ENCODE measurements around the gene TRAP1.

Gene TRAP1

DNA sequence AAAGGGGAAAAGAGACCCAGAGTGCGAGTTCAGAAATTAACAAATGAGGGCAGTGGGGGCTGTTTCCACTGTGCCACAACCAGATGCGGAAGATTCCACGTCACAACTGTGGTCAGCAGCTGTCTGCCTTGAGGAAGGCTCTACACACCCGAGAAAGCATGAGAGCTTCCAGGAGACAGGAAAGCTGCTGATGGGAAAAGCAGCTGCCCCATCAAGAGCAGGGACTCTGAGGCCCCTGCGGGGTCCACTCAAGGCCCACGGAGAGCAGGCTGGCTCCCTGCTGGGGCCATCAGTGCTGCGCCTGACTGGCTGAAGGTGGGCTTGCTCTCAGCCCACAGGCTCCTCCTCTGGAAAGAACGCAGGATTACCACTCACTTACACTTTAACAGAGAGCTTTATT, 14.8 kb upstream of the TRAP1 start:
- no peak for DNase-seq (ENCODE audit: extremely low spot score)
- POLR2A ChIA-PET: interaction anchor here (0.5 to 1.0 kb wide), 2 partner anchors 14 to 902 kb away, joined by 3 read pairs; no protein-coding TSS in a partner anchor
- TF ChIP-seq FOXM1 (IDR thresholded peaks at IDR 0.05; ENCODE audit: borderline replicate concordance) (no peak), CTBP1 (IDR thresholded peaks at IDR 0.05; ENCODE audit: borderline replicate concordance) (no peak), FOXA1 (IDR thresholded peaks at IDR 0.05) (no peak)
- CTCF ChIA-PET: interaction anchor here (0.9 kb wide), 1 partner anchor 148 kb away, joined by 3 read pairs; the partner anchor contains the start of gene CREBBP

DNA sequence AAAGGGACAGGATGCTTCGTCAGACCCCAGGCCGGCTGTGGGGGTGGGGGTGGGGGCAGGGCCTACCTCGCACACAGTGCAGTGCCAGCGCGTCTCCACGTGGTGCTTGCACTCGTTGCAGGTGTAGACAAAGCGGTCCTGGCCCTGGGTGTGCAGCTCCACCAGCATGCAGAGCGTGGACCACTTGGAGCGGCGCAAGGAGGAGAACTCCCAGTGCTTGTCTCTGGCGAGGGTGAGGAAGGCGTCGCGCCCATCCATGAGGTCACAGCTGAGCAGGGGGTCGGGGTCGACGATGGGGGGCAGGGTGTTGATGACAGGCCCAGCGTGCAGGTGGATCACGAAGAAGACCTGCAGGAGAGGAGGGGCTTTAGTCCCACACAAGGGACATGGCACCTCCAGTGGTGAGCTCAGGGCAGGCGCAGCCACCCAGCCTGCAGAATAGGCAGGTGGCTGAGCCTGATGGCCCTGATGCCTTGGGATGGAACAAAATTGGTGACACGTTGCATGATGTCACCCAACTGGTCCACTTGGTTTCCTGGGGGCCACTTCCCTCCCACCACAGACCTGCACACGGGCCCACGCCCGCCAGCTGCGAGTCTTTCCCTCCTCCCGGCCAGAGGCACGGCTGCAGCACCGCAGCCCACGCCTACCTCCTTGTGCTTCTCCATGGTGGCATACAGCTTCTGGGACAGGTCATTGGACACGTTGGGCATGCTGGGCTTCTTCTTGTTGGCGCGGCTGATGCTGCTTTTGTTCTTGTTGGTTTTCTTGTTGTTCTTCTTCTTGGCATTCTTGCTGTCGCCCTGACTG, 14.0 kb upstream of the TRAP1 start:
- POLR2A ChIA-PET: interaction anchor here (1.0 kb wide), 1 partner anchor 13 kb away, joined by 3 read pairs; no protein-coding TSS in a partner anchor
- CTCF ChIA-PET: interaction anchor here (0.9 kb wide), 1 partner anchor 149 kb away, joined by 3 read pairs; the partner anchor contains the start of gene CREBBP

DNA sequence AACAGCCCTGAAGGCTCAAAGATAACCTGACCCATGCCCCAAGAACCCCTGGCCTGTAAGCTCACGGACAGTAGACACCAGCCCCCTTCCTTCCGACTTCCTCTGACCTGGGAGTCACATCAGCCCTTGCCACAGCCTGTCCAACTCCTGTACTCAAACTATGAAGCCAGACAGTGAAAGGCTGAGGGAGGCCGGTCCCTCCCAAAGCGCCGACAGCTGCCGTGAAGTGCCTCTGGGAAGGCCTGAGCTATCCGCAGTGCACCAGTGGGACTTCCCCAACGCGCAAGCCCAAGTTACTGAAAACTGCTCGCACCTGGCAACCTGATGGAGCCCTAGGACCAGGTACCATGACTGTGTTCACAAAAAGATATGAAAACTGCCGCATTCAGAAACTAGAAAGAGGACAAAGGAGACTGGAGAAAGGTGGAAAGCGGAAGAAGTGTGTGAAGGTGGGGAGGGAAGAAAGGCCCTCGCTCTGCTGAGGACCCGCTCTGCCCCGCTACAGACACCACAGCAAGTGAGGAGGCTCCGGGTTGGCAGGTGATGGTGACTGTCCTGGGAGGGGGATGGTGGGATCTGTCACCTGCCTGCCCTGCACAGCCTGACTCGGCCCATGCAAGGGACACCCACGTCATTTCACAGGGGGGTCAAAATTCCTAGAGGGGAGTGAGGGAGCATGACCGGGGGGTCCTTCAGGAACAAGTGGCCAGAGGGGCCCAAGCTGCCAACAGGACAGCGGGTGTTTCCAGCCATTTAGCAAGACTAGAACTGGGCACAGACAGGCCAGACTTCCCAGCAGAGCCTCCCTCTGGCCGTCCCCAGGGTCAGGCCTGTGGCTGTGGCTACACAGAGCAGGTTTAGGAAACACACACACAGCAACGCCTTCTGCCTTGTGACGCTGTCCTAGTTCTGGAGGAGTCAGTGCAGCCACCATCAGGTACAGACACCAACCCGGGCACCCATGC, 13.1 kb upstream of the TRAP1 start:
- ChIA-PET POLR2A (interaction anchor here (1.2 kb wide), 1 partner anchor 13 kb away, joined by 3 read pairs; the partner anchor contains the start of gene TRAP1), CTCF (no interaction called here)
- no peak for DNase-seq (ENCODE audit: extremely low spot score)
- TF ChIP-seq ZNF384 (IDR thresholded peaks at IDR 0.05) (no peak), LEF1 (IDR thresholded peaks at IDR 0.05; ENCODE audit: borderline replicate concordance) (no peak), SP1 (IDR thresholded peaks at IDR 0.05) (no peak), BHLHE40 (IDR thresholded peaks at IDR 0.05; ENCODE audit: borderline replicate concordance) (no peak)
- TF ChIP-seq, protein P1, sequence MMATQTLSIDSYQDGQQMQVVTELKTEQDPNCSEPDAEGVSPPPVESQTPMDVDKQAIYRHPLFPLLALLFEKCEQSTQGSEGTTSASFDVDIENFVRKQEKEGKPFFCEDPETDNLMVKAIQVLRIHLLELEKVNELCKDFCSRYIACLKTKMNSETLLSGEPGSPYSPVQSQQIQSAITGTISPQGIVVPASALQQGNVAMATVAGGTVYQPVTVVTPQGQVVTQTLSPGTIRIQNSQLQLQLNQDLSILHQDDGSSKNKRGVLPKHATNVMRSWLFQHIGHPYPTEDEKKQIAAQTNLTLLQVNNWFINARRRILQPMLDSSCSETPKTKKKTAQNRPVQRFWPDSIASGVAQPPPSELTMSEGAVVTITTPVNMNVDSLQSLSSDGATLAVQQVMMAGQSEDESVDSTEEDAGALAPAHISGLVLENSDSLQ (IDR thresholded peaks at IDR 0.05): no peak

More for the DNA sequence above, 14.0 kb upstream of the TRAP1 start:
- TF ChIP-seq FOXK2 (IDR thresholded peaks at IDR 0.05) (no peak), ZNF384 (IDR thresholded peaks at IDR 0.05) (no peak), FOXA1 (IDR thresholded peaks at IDR 0.05) (no peak), NFRKB (IDR thresholded peaks at IDR 0.05) (no peak)
- no peak for DNase-seq (ENCODE audit: extremely low spot score)

DNA sequence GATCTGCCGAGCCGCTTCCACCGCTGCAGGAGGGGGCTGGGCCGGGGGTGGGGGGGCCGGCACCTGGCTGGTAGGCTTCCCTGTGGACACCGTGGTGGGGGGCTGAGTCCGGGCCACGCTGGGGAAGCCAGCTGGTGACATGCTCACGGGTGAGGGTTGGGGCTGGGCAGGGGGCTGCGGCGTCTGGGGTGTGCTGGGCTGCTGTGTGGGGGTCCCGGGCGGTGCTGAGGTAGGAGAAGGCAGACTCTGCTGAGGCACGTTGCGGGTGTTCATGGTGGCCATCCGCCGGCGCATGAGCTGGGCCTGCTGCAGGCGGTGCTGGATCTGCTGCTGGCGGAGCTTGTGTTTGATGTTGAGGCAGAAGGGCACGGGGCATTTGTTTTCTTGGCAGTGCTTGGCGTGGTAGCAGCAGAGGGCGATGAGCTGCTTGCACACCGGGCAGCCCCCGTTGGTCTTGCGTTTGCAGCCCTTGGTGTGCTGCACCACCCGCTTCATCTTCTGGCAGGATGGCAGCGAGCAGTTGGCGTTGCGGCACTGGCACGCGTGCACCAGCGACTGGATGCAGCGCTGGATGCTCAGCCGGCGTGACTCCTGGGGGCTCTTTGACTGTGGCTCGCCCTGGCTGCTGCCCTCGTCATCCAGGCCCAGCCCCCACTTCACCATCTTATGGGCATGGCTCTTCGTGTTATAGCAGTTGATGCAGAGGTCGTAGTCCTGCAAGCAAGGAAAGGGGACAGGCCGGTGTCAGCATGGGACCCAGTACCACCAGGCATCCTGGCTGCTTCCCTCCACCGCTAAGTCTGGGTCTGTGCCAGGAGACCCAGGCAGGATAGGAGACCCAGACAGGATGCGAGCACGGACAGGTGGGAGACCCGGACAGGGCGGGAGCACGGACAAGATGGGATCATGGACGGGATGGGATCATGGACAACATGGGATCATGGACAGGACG, 12.1 kb upstream of the TRAP1 start:
- POLR2A ChIA-PET: interaction anchor here (1.2 kb wide), 1 partner anchor 12 kb away, joined by 3 read pairs; the partner anchor contains the start of gene TRAP1
- CTCF ChIA-PET: no interaction called here
- DNase-seq (ENCODE audit: extremely low spot score): no peak
- TF ChIP-seq SUZ12 (IDR thresholded peaks at IDR 0.05) (no peak), HDGF (IDR thresholded peaks at IDR 0.05; ENCODE audit: borderline replicate concordance) (no peak), L3MBTL2 (conservative IDR thresholded peaks at IDR 0.05) (no peak), LEF1 (IDR thresholded peaks at IDR 0.05; ENCODE audit: borderline replicate concordance) (no peak), ARNT (IDR thresholded peaks at IDR 0.05) (no peak), TARDBP (IDR thresholded peaks at IDR 0.05) (no peak)

DNA sequence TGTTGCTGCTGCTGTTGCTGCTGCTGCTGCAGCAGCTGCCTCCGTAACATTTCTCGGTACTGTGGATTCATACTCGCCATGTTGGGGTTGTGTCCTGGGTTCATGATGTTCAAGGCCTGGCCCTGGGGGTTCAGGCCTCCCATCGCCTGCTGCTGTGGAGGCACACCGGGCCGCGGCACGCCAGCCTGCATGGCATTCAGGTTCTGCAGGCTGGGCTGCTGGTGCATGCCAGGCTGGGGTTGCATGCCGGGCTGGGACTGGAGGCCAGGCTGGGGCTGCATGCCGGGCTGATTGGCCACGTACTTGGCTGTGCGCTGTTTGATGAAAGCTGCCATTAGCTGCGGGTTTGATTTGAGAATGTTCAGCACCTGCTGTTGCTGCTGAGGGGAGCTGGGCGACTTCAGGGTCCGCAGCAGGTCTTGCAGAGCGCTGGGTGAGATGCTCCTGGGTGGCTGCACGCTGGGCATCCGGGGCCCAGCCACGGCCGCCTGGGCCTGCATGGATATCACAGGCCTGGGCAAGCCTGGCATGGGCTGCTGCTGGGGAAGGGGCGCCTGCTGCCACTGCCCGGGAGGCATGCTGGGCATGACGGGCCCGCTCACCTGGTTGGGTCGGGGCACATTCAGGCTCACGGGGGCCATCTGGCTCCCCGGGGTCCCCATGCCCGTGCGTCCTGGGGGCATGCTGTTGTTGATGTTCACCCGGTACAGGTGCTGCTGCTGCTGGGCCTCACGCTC, 11.3 kb upstream of the TRAP1 start:
- no peak for DNase-seq (ENCODE audit: extremely low spot score)
- TF ChIP-seq ARNT (IDR thresholded peaks at IDR 0.05) (no peak), TARDBP (IDR thresholded peaks at IDR 0.05) (no peak), FOXA1 (IDR thresholded peaks at IDR 0.05) (no peak), HDGF (IDR thresholded peaks at IDR 0.05; ENCODE audit: borderline replicate concordance) (no peak), SUZ12 (IDR thresholded peaks at IDR 0.05) (no peak), SP1 (IDR thresholded peaks at IDR 0.05) (no peak), FOXM1 (IDR thresholded peaks at IDR 0.05; ENCODE audit: borderline replicate concordance) (no peak), BHLHE40 (IDR thresholded peaks at IDR 0.05; ENCODE audit: borderline replicate concordance) (no peak), LEF1 (IDR thresholded peaks at IDR 0.05; ENCODE audit: borderline replicate concordance) (no peak), ZNF384 (IDR thresholded peaks at IDR 0.05) (no peak), L3MBTL2 (conservative IDR thresholded peaks at IDR 0.05) (no peak), FOXK2 (IDR thresholded peaks at IDR 0.05) (no peak), NFRKB (IDR thresholded peaks at IDR 0.05) (no peak), CTBP1 (IDR thresholded peaks at IDR 0.05; ENCODE audit: borderline replicate concordance) (no peak)
- TF ChIP-seq, protein P1 (IDR thresholded peaks at IDR 0.05): no peak
- ChIA-PET POLR2A (no interaction called here), CTCF (no interaction called here)
